Upper lobe of left lung (tissue), 4 donors: ENCODE measurements around the gene CAV3.

Source experiments
- CTCF ChIP-seq, 6 experiments: fragments of 450-650 bp in 4 of 6; fragments of 200-600 bp in 2 of 6; sonication (generic) in 2 of 6; IDR thresholded peaks; one replicate each; pipeline ENCODE4 v1.5.1; 2016 to 2019; ENCODE audit warnings: antibody characterized with exemption in 6 of 6
- POLR2A ChIP-seq, 4 donors: fragments of 450-650 bp; IDR thresholded peaks; one replicate each; pipeline ENCODE4 v1.5.1; 2016 to 2017; ENCODE audit warnings: antibody characterized with exemption in 4 of 4, mild to moderate bottlenecking in 2 of 4

GRCh38 chr3:8745619-8746370 is 12.2 kb downstream of the CAV3 start:
- TF ChIP-seq CTCF (IDR thresholded peaks at IDR 0.05), result no peak
- TF ChIP-seq POLR2A (IDR thresholded peaks at IDR 0.05), result no peak
